Epithelial cell of proximal tubule (primary cell): ENCODE data around the gene MRPL52. TPM values are rescaled to one million over a fixed set of nuclear protein-coding genes. Genes with fewer than 3 reads are reported as not detected.
"Not testable (repeated sequence)": the region's sequence is repeated elsewhere in the genome, so short reads cannot be mapped to it uniquely, and the experiment has no call there.

Experiments used
- DNase-seq: peaks from one replicate; pipeline ENCODE4 v3.0.0-alpha.2; 2011; ENCODE audit warnings: low read depth
- H3K4me3 ChIP-seq: 2 replicates; pipeline ENCODE4 v1.5.1; 2011; ENCODE audit warnings: low read depth, mild to moderate bottlenecking, low read length
- total RNA-seq: library from RNA; depleted of rRNA; stranded (reverse); fragments of >200 nt; gene quantifications from 2 replicates; pipeline ENCODE4 v1.2.3, GENCODE V29; 2015
- TF ChIP-seq, protein P1 (sequence below): conservative IDR thresholded peaks from 2 replicates; pipeline ENCODE4 v1.5.1; 2012; ENCODE audit warnings: low read depth, mild to moderate bottlenecking, low read length

MRPL52 gene
- total RNA-seq, 1 donor from 2014 or later: 224 TPM

DNA sequence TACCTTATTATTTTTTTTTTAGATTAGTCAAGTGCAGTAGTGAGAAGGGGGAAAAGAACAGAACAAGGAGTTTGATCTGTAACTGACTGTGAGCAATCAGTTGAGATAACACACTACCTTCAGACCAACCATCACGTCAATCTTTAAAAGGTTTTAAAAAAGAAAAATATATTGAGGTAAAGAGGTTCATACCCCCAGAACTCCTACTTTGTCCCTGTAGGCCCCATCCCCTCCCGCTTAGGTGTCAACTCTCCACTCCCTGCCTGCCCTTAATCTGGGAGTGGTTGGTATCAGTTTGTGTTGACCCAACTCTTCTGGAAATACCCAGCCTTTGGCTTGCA, 22.9 kb downstream of the MRPL52 start:
- TF ChIP-seq, protein P1, sequence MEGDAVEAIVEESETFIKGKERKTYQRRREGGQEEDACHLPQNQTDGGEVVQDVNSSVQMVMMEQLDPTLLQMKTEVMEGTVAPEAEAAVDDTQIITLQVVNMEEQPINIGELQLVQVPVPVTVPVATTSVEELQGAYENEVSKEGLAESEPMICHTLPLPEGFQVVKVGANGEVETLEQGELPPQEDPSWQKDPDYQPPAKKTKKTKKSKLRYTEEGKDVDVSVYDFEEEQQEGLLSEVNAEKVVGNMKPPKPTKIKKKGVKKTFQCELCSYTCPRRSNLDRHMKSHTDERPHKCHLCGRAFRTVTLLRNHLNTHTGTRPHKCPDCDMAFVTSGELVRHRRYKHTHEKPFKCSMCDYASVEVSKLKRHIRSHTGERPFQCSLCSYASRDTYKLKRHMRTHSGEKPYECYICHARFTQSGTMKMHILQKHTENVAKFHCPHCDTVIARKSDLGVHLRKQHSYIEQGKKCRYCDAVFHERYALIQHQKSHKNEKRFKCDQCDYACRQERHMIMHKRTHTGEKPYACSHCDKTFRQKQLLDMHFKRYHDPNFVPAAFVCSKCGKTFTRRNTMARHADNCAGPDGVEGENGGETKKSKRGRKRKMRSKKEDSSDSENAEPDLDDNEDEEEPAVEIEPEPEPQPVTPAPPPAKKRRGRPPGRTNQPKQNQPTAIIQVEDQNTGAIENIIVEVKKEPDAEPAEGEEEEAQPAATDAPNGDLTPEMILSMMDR: no peak
- DNase-seq: no peak
- no peak overlapping the region for H3K4me3 ChIP-seq

DNA sequence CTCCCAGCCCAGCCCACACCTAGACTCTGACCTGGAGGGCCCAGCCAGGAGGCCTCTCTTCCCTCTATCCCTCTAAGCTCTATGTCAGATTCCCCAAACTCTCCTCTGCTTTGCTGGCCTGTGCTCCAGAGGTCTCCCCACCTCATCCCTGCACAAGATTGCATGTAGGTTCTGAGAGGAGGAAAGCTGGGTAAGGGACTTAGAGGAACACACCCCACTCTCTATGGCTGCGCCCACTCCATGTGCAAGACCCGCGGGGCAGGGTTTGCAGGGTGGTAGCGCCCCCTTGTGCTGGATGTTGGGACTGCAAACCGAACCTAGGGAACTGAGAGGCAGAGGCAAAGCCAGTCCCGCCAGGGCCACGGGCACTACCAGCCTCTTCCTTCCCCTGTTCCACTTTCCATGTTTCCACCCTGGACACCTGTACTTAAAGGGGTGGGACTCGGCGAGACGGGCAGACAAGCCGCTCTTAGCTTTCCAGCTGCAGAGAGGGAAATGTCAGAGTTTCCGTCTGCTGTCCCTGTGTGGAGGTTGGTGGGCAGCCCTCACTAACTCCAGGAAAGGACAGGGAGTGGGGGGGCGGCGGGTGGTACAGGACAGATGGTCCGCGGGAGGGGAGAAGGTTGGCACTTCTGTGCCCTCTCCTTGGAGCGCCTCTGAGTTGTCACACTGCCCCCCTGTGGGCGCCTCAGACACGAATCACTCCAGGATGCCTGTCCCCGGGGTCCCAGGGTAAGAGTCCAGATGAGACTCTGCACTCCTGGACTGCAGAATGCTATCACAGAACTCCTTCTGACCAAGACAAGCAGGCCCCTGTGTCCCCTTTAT, 23.5 kb downstream of the MRPL52 start:
- DNase-seq: no peak
- TF ChIP-seq, protein P1: peak; percentile 87
- peak overlapping the region; percentile 65 for H3K4me3 ChIP-seq

DNA sequence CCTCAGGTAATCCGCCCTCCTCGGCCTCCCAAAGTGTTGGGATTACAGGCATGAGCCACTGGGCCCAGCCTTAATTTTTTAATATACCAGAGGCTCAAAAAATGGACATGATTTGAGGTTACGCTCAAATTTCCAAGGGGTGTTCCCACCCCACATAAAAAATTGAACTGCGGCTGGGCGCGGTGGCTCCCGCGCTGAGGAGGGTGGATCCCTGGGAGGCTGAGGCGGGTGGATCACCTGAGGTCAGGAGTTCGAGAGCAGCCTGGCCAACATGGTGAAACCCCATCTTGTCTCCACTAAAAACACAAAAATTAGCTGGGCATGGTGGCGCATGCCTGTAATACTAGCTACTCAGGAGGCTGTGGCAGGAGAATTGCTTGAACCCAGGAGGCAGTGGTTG, 24.6 kb downstream of the MRPL52 start:
- DNase-seq: not testable (repeated sequence)

DNA sequence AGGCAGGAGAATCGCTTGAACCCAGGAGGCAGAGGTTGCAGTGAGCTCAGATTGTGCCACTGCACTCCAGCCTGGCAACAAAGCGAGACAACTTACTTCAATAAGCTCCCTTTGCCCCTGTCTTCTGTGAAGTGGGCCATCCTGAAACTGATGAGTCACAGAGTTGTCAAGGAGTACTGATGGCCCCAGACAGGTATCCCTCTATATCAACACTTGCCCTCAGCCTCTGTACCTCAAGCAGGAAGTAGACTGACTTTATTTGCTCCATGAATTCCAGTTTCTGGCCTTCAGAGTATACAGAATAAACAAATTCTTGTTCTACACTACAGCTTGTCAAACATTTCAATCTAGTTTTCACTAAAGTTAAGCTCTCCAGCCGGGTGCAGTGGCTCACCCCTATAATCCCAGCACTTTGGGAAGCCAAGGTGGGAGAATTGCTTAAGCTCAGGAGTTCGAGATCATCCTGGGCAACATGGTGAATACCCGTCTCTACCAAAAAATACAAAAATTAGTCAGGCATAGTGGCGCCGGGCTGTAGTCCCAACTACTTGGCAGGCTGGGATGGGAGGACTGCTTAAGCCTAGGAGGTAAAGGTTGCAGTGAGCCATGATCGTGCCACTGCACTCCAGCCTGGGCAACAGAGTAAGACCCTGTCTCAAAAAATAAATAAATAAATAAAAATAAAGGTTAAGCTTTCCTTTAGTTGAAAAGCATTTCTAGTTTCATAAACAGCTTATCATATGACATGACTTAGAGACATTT, 25.5 kb downstream of the MRPL52 start:
- H3K4me3 ChIP-seq: no peak overlapping the region
- no peak for DNase-seq
- TF ChIP-seq, protein P1: no peak

More for the DNA sequence above, 24.6 kb downstream of the MRPL52 start:
- H3K4me3 ChIP-seq: not testable (repeated sequence)

DNA sequence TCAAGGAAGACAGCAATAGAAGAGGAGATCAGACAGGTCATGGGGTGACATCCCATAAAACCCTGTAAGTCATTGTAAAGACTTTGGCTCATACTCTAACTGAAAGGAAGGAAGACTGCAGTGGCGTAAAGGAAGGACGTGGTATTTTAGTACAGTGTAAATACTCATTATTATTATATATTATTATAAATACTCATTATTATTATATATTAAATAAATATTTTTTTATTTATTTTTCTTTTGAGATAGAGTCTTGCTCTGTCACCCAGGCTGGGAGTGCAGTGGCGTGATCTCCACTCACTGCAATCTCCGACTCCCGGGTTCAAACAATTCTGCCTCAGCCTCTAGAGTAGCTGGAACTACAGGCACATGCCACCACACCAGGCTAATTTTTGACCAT, 26.7 kb downstream of the MRPL52 start:
- H3K4me3 ChIP-seq: no peak overlapping the region
- DNase-seq: no peak
- TF ChIP-seq, protein P1: no peak

DNA sequence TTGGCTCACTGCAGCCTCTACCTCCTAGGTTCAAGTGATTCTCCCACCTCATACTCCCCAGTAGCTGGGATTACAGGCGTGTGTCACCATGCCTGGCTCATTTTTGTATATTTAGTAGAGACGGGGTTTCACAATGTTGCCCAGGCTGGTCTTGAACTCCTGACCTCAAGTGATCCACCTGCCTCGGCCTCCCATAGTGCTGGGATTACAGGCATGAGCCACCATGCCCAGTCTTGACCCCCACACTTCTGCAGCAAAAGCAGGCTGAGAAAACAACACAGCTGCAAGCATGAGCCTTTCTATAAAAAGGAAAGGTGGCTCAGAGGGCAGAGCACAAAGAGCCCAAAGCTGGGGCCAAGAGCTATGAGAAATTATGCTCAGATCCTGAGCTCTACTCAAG, 30.7 kb downstream of the MRPL52 start:
- DNase-seq, H3K4me3 ChIP-seq: not testable (repeated sequence)

DNA sequence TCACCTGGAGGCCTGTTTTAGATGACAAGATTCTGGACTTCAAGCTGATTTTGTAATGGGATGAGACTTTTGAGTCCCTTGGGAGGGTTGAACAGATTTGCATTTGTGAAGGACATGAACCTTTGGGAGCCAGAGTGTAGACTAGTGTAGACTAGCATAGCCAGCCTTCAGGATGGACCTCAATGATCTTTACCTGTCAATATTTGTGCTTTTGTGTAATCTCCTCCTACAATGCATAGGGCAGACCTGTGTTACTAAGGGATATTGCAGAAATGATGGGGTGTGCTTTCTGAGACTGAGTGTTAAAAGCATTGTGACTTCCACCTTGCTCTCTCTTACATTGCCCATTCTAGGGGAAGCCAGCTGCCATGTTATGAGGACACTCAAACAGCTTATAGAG, 32.0 kb downstream of the MRPL52 start:
- TF ChIP-seq, protein P1: no peak
- DNase-seq: no peak
- no peak overlapping the region for H3K4me3 ChIP-seq

DNA sequence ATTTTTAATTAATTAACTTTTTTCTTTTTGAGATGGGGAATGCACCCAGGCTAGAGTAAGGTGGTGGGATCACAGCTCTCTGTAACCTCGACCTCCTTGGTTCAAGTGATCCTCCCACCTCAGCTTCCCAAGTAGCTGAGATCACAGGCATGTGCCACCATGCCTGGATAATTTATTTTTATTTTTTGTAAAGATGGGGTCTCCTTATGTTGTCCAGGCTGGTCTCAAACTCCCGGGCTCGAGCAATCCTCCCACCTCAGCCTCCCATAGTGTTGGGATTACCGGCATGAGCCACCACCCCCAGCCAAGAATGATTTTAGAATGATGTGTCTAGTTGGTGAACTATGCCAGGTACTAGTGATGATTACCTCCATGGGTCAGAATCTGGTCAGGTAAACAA, 35.3 kb downstream of the MRPL52 start:
- DNase-seq: no peak
- H3K4me3 ChIP-seq: no peak overlapping the region
- TF ChIP-seq, protein P1: no peak
